Activated CD4-positive, alpha-beta T cell treated with anti-CD3 and anti-CD28 coated beads, Interleukin-2, amount 10 ng/mL, durations not matched to agents 7 days and 5 days (primary cell): ENCODE results near the gene SENP5. TPM values are rescaled to one million over a fixed set of nuclear protein-coding genes. Genes with fewer than 3 reads are reported as not detected.

Source experiments
- CTCF ChIA-PET: fragments of 350-600 bp; sonication (Branson Sonifier 250); formaldehyde crosslinking; loops from one replicate; lab custom pipeline; 2021; ENCODE audit warnings: antibody characterized with exemption; lab: Charles Lee
- POLR2A ChIA-PET: fragments of 350-600 bp; sonication (Branson Sonifier 250); formaldehyde crosslinking; loops from one replicate; lab custom pipeline; 2021; ENCODE audit warnings: antibody characterized with exemption; lab: Charles Lee
- DNase-seq: peaks from one replicate; pipeline ENCODE4 v3.0.0-alpha.2; 2020
- H3K27ac Mint-ChIP-seq: one replicate; pipeline ENCODE4 v1.8.0; 2021; ENCODE audit warnings: mild to moderate bottlenecking, moderate library complexity, mixed read lengths
- H3K27me3 Mint-ChIP-seq: one replicate; pipeline ENCODE4 v1.8.0; 2021; ENCODE audit warnings: mixed read lengths
- H3K36me3 Mint-ChIP-seq: one replicate; pipeline ENCODE4 v1.8.0; 2021; ENCODE audit warnings: low read depth, mixed read lengths
- H3K4me1 Mint-ChIP-seq: one replicate; pipeline ENCODE4 v1.8.0; 2021; ENCODE audit warnings: mixed read lengths
- H3K4me3 Mint-ChIP-seq: one replicate; pipeline ENCODE4 v1.8.0; 2021; ENCODE audit warnings: mild to moderate bottlenecking, moderate library complexity, mixed read lengths
- H3K9me3 Mint-ChIP-seq: one replicate; pipeline ENCODE4 v1.8.0; 2021; ENCODE audit warnings: mixed read lengths
- total RNA-seq, 2 experiments: library from RNA; stranded (reverse); gene quantifications; one replicate each; pipeline ENCODE4 v1.2.3, GENCODE V29; 2021

SENP5 gene
- total RNA-seq, 2 experiments from 2014 or later = 31.1 to 32.4 TPM

DNA sequence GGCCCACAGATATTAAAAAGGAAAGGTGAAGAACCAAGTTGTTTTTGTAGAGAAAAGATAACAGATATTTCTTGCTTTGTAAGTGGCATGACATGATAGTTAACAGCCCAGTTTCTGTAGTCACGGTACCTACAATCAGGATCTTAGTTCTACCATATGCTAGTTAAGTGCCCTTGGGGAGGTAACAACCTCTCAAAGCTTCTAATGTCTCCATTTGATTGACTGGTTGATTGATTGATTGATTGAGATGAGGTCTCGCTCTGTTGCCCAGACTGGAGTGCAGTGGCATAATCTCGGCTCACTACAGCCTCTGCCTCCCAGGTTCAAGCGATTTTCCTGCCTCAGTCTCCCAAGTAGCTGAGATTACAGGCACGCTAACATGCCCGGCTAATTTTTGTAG, 28.5 kb downstream of the SENP5 start:
- POLR2A ChIA-PET = no interaction called here
- no peak overlapping the region for H3K27ac Mint-ChIP-seq
- CTCF ChIA-PET = no interaction called here
- H3K4me1 Mint-ChIP-seq = peaks cover 5% of the 10 kb centered on the region
- H3K4me3 Mint-ChIP-seq = no peak overlapping the region
- H3K27me3 Mint-ChIP-seq = no peaks in the 10 kb centered on the region
- no peak for DNase-seq
- H3K36me3 Mint-ChIP-seq = peaks cover 14% of the 10 kb centered on the region
- no peaks in the 10 kb centered on the region for H3K9me3 Mint-ChIP-seq

DNA sequence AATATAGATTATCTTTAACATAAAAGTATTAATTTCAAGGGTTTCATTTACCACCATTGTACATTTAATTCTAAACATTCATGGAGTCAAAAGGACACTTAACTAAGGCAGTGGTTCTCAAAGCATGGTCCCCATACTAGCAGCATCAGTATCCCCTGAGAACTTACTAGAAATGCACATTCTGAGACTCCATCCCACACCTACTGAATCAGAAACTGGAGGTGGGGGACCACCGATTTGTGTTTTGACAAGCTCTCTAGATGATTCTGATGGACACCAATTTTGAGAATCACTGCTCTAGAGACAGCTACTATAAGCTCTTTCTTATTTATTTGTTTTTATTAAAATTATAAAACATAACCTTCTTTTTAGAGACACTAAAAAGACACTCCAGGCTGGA, 34.0 kb downstream of the SENP5 start:
- H3K9me3 Mint-ChIP-seq = no peaks in the 10 kb centered on the region
- ChIA-PET POLR2A (no interaction called here), CTCF (interaction anchor here (1.0 kb wide), 1 partner anchor 41 kb away, joined by 4 read pairs; the partner anchor contains the start of gene NCBP2)
- H3K4me1 Mint-ChIP-seq = no peaks in the 10 kb centered on the region
- peaks cover 42% of the 10 kb centered on the region for H3K36me3 Mint-ChIP-seq
- H3K27ac Mint-ChIP-seq = no peak overlapping the region
- H3K27me3 Mint-ChIP-seq = no peaks in the 10 kb centered on the region
- H3K4me3 Mint-ChIP-seq = no peak overlapping the region
- DNase-seq = no peak

DNA sequence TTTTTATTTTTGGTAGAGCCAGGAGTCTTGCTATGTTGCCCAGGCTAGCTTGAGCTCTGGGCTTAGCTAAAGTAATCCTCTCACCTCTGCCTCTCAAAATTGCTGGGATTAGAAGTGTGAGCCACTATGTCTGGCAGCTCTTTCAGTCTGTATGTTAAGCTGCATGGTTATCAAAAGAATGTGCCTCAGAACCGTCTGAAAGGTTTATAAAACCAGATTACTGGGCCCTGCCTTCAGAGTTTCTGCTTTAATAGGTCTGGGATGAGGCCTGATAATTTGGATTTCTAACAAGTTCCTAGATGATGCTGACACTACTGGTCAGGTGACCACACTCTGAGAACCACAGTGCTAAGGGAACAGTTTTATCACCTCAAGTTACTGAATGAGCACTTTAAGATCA, 34.6 kb downstream of the SENP5 start:
- Mint-ChIP-seq H3K27ac (no peak overlapping the region), H3K36me3 (peaks cover 45% of the 10 kb centered on the region), H3K9me3 (no peaks in the 10 kb centered on the region), H3K27me3 (no peaks in the 10 kb centered on the region), H3K4me1 (no peaks in the 10 kb centered on the region), H3K4me3 (no peak overlapping the region)
- no peak for DNase-seq
- ChIA-PET POLR2A (no interaction called here), CTCF (interaction anchor here (1.0 kb wide), 1 partner anchor 40 kb away, joined by 4 read pairs; the partner anchor contains the start of gene NCBP2)

DNA sequence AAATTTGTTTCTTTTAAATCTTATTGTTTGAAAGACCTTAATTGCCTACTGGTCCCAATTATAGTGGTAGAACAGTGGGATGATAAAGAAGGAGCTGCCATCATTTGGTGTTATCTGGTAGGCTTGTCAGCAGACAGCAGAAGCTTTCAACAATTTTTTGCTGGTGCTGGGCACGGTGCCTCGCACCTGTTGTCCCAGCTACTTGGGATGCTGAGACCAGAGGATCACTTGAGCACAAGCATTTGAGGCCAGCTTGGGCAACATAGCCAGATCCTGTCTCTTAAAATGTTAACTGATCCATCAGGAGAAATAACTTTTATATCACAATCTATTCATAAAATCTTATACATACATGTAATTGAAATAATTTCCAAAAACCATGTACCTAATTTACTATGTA, 36.0 kb downstream of the SENP5 start:
- Mint-ChIP-seq H3K4me3 (no peak overlapping the region), H3K36me3 (peaks cover 52% of the 10 kb centered on the region), H3K9me3 (no peaks in the 10 kb centered on the region), H3K27ac (no peak overlapping the region), H3K27me3 (no peaks in the 10 kb centered on the region), H3K4me1 (no peaks in the 10 kb centered on the region)
- no peak for DNase-seq
- POLR2A ChIA-PET = no interaction called here
- CTCF ChIA-PET = interaction anchor here (1.1 kb wide), 1 partner anchor 66 kb away, joined by 3 read pairs; no protein-coding TSS in a partner anchor

DNA sequence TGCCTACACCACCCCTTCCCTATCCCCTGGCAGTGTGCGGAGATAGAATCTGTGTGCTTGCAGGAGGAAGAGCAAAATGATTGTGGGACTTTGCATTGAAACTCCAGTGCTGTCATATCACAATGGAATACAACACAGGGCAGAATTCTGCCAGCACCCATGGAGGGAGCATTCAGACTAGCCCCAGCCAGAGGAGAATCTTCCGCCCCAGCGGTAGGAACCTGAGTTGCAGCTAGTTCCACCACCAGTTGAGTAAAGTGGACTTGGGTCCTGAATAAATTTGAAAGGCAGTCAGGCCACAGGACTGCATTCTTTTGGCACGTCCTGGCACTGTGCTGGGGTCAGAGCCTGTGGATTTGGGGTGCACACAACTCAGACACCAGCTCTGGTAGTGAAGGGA, 47.1 kb downstream of the SENP5 start:
- no peaks in the 10 kb centered on the region for H3K4me1 Mint-ChIP-seq
- H3K9me3 Mint-ChIP-seq = peaks cover 4% of the 10 kb centered on the region
- H3K27ac Mint-ChIP-seq = no peak overlapping the region
- no peak for DNase-seq
- ChIA-PET CTCF (no interaction called here), POLR2A (no interaction called here)
- H3K36me3 Mint-ChIP-seq = peaks cover 40% of the 10 kb centered on the region
- H3K27me3 Mint-ChIP-seq = no peaks in the 10 kb centered on the region
- no peak overlapping the region for H3K4me3 Mint-ChIP-seq

DNA sequence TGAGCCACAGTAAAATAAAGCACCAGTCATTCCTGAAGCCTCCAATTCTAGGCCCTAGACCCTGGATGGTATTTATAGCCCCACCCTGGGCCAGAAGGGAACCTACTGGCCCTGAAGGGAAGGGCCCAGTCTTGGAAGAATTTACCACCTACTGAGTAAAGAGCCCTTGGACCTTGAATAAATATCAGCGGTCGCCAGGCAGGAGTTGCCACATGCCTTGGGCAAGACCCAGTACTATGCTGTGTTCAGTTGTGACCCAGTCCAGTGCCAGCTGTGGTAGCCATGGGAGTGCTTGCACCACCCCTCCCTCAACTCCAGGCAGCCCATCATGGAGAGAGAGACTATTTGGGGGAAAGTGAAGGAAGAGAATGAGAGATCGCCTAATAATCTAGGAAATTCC, 47.7 kb downstream of the SENP5 start:
- Mint-ChIP-seq H3K27ac (no peak overlapping the region), H3K4me3 (no peak overlapping the region), H3K27me3 (no peaks in the 10 kb centered on the region), H3K36me3 (peaks cover 38% of the 10 kb centered on the region), H3K9me3 (peaks cover 4% of the 10 kb centered on the region), H3K4me1 (no peaks in the 10 kb centered on the region)
- CTCF ChIA-PET = no interaction called here
- POLR2A ChIA-PET = no interaction called here
- DNase-seq = no peak

DNA sequence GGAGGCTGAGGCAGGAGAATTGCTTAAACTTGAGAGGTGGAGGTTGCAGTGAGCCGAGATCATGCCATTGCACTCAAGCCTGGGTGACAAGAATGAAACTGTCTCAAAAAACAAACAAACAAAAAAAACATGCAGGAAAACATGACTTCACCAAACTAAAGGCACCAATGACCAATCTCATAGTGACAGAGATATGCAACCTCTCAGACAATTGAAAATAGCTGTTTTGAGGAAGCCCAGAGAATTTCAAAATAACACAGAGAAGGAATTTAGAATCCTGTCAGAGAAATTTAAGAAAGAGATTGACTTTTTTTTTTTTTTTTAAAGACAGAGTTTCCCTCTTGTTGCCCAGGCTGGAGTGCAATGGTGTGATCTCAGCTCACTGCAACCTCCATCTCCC, 48.5 kb downstream of the SENP5 start:
- POLR2A ChIA-PET = no interaction called here
- DNase-seq = no peak
- Mint-ChIP-seq H3K9me3 (peaks cover 4% of the 10 kb centered on the region), H3K4me1 (no peaks in the 10 kb centered on the region), H3K36me3 (peaks cover 34% of the 10 kb centered on the region), H3K4me3 (no peak overlapping the region), H3K27ac (no peak overlapping the region), H3K27me3 (no peaks in the 10 kb centered on the region)
- CTCF ChIA-PET = no interaction called here

DNA sequence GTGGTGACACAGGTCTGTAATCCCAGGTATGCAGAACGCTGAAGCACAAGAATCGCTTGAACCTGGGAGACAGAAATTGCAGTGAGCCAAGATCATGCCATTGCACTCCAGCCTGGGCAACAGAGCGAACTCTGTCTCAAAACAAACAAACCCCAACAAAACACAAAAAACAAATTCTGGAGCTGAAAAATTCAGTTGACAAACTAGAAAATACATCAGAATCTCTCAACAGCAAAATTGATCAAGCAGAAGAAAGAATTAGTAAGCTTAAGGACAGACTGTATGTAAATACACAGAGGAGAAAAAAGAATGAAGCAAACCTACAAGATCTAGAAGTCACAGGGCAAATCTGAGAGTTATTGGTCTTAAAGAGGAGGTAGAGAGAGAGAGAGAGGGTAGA, 49.3 kb downstream of the SENP5 start:
- Mint-ChIP-seq H3K36me3 (peaks cover 34% of the 10 kb centered on the region), H3K4me1 (no peaks in the 10 kb centered on the region), H3K27me3 (no peaks in the 10 kb centered on the region), H3K4me3 (no peak overlapping the region), H3K9me3 (peaks cover 4% of the 10 kb centered on the region), H3K27ac (peak overlapping the region; percentile 26)
- DNase-seq = no peak
- ChIA-PET CTCF (interaction anchor here (0.7 to 1.4 kb wide), 2 partner anchors 22 to 388 kb away, joined by 3 read pairs; no protein-coding TSS in a partner anchor), POLR2A (no interaction called here)

DNA sequence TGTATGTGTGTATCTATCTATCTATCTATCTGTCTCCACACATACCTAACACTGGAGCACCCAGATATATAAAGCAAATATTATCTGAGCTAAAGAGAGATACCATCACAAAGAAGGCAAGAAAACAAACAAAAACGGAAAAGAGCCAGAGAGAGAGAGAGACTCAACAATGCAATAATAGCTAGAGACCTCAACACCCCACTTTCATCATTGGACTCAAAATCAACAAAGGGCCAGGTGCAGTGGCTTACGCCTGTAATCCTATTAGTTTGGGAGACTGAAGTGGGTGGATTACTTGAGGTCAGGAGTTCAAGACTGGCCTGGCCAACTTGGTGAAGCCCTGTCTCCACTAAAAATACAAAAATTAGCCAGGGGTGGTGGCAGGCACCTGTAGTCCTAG, 51.2 kb downstream of the SENP5 start:
- Mint-ChIP-seq H3K36me3 (peaks cover 32% of the 10 kb centered on the region), H3K27ac (no peak overlapping the region), H3K27me3 (no peaks in the 10 kb centered on the region), H3K4me1 (no peaks in the 10 kb centered on the region), H3K4me3 (no peak overlapping the region), H3K9me3 (peaks cover 4% of the 10 kb centered on the region)
- POLR2A ChIA-PET = no interaction called here
- CTCF ChIA-PET = no interaction called here
- DNase-seq = no peak

DNA sequence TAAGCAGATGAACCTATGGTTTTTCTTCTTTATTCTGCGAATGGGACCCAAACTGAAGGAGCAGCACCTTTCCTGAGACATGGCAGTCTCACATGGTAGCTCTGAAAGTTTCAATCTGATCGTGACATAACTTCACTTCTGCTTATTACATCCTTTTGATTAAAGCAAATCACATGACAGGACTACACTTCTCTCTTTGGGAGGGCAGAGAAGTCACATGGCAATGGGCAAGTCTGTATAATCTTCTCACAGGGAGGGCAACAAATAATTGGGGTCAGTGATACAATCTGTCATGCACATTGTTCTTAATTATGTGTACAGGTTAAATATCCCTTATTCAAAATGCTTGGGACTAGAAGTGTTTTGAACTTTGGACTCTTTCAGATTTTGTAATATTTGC, 53.0 kb downstream of the SENP5 start:
- POLR2A ChIA-PET = no interaction called here
- CTCF ChIA-PET = no interaction called here
- peaks cover 18% of the 10 kb centered on the region for H3K36me3 Mint-ChIP-seq
- no peak for DNase-seq
- H3K9me3 Mint-ChIP-seq = peaks cover 4% of the 10 kb centered on the region
- H3K27ac Mint-ChIP-seq = no peak overlapping the region
- H3K27me3 Mint-ChIP-seq = no peaks in the 10 kb centered on the region
- no peaks in the 10 kb centered on the region for H3K4me1 Mint-ChIP-seq
- no peak overlapping the region for H3K4me3 Mint-ChIP-seq

DNA sequence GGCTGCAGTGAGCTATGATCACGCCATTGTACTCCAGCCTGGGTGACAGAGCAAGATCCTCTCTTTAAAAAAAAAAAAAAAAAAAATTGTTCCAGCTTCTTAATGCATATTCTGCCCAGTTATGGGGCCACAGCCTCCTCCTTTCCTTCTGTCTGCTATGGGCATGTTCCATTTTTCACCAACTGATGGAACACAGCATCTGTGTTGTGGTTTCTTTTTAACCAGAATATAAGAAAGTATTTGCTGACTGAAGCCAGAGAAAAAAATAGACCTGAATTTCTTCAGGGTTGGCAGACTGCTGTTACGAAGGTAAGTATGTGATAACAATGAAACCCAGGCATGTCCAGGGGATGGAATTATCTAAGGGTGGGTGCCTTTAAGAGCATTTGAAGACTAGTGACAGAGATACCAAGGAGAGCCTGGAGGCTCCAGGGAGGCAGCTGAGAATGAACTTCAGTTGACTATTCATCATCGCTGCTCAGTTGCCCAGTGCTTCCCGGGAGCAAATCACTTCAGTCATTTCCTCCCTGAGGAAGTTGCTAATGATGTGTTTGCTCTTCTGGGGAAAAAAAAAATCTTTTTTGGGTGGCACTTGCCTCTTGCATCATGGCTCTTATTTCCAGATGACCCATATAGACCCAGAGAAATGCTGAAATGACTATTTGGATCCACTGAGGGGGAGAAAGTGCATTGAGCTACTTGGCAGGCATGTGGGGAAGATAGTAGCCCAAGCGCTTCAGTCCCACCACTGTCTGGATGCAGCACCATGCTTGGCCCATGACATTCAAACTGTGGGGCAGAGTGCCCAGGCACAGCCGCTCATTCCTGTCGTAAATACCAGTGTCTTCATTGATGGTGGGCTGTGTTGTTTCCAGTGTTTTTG, 60.1 kb downstream of the SENP5 start:
- Mint-ChIP-seq H3K9me3 (no peaks in the 10 kb centered on the region), H3K27me3 (no peaks in the 10 kb centered on the region), H3K27ac (no peak overlapping the region), H3K36me3 (peaks cover 24% of the 10 kb centered on the region), H3K4me3 (no peak overlapping the region), H3K4me1 (no peaks in the 10 kb centered on the region)
- no peak for DNase-seq
- ChIA-PET POLR2A (no interaction called here), CTCF (interaction anchor here (0.6 to 2.0 kb wide), 2 partner anchors 15 to 53 kb away, joined by 3 to 7 read pairs; partner anchors contain the start of gene NCBP2)

DNA sequence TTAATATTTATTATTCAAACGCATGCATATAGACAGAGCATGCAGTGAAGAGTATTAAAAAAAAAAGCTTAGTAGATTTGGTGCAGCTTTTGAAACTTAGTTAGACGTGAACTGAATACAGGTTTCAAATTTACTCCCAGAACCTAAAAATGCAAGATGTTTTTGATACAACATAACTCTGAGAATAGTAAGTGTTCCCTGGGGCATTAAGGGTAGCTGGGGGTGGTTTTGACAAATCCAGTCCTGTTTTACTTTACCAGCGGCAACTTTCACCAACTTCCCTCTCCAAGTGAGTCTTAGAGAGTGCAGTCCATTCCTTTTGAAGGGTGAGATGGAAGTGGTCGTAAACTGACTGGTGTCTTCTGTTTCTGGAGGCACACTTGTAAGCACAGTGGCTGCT, 63.4 kb downstream of the SENP5 start:
- Mint-ChIP-seq H3K27ac (no peak overlapping the region), H3K36me3 (peaks cover 41% of the 10 kb centered on the region), H3K9me3 (no peaks in the 10 kb centered on the region), H3K4me1 (no peaks in the 10 kb centered on the region), H3K27me3 (no peaks in the 10 kb centered on the region), H3K4me3 (no peak overlapping the region)
- no peak for DNase-seq
- CTCF ChIA-PET = interaction anchor here (2.9 kb wide), 1 partner anchor 11 kb away, joined by 15 read pairs; the partner anchor contains the start of gene NCBP2
- POLR2A ChIA-PET = no interaction called here

DNA sequence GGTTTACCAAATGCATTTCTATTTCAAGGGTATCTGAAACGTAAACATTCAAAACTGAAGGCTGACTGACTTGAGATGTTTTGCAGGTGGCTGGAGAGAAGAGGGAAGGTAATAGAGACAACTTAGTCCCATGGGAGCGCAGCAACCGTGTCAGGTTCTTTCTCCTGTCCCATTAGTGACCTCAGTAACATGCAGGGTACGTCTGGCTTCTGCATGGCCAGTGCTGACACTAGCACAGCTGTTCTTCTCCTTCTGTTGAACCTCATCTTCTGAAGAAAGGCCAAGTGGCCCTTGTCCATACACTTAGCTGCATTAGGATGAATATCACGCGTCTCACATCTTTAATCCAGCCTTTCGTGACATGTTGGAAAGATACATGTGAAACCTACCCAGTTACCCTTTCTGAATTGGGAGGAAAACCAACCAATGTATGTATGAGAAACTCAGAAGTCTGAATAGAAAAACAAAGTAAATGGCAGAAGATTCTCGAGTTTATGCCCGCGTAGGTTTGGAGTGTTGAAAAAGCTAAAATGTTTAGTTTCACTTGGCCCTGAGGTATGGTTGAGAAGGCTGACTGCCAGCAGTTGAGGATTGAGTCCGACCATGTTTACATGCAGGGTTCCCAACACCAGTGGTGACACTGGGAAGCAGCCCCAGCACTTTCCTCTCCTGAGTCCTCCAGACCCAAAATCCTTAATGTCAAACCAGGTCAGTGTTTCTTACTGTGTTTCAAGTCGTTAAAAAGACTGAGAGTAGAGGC, 64.3 kb downstream of the SENP5 start:
- Mint-ChIP-seq H3K27me3 (no peaks in the 10 kb centered on the region), H3K4me1 (peaks cover 3% of the 10 kb centered on the region), H3K9me3 (no peaks in the 10 kb centered on the region), H3K36me3 (peaks cover 50% of the 10 kb centered on the region), H3K4me3 (no peak overlapping the region), H3K27ac (no peak overlapping the region)
- ChIA-PET CTCF (interaction anchor here (2.9 kb wide), 1 partner anchor 10 kb away, joined by 15 read pairs; the partner anchor contains the start of gene NCBP2), POLR2A (no interaction called here)
- no peak for DNase-seq
